Small intestine (tissue), 7 donors: ENCODE measurements around the gene JPH4. TPM values are rescaled to one million over a fixed set of nuclear protein-coding genes. Genes with fewer than 3 reads are reported as not detected.

Experiments used
- DNase-seq, 2 donors: peaks; one replicate each; pipeline versions ENCODE4 v3.0.0 to v3.0.0-alpha.2; 2013
- FAIRE-seq: peaks from 2 replicates; lab custom pipeline; 2012; peaks lifted over from hg19 to GRCh38; lab: Jason Lieb, UNC
- H3K27ac ChIP-seq, 3 donors: one replicate each; pipeline ENCODE4 v1.5.1; 2013; ENCODE audit warnings: low read length in 2 of 3, mild to moderate bottlenecking in 2 of 3, control low read depth in 1 of 3, inconsistent platforms in 1 of 3, low read depth in 1 of 3, moderate library complexity in 1 of 3
- H3K27me3 ChIP-seq, 3 donors: one replicate each; pipeline ENCODE4 v1.6.1; 2013; ENCODE audit warnings: low read length in 3 of 3, inconsistent platforms in 1 of 3; ENCODE audit not compliant: control insufficient read depth in 3 of 3, insufficient read depth in 3 of 3
- H3K36me3 ChIP-seq, 3 donors: one replicate each; pipeline ENCODE4 v1.6.1; 2013; ENCODE audit warnings: low read length in 3 of 3, inconsistent platforms in 1 of 3, low read depth in 1 of 3, mild to moderate bottlenecking in 1 of 3, moderate library complexity in 1 of 3; ENCODE audit not compliant: control insufficient read depth in 3 of 3, insufficient read depth in 2 of 3
- H3K4me1 ChIP-seq, 3 donors: one replicate each; pipeline ENCODE4 v1.6.1; 2013; ENCODE audit warnings: low read length in 2 of 3, inconsistent platforms in 1 of 3, low read depth in 1 of 3, mild to moderate bottlenecking in 1 of 3, moderate library complexity in 1 of 3; ENCODE audit not compliant: control insufficient read depth in 3 of 3, insufficient read depth in 2 of 3
- H3K4me3 ChIP-seq, 3 donors: one replicate each; pipeline ENCODE4 v1.5.1; 2013; ENCODE audit warnings: low read length in 3 of 3, control low read depth in 1 of 3, inconsistent platforms in 1 of 3, low read depth in 1 of 3, mild to moderate bottlenecking in 1 of 3, moderate library complexity in 1 of 3
- H3K9me3 ChIP-seq, 2 donors: one replicate each; pipeline ENCODE4 v1.6.1; 2013; ENCODE audit warnings: low read depth in 1 of 2, low read length in 1 of 2; ENCODE audit not compliant: control insufficient read depth in 2 of 2, insufficient read depth in 1 of 2
- WGBS, 3 donors: extraction: QIAGEN DNeasy Blood & Tissue Kit; methylation state at CpG; one replicate each; pipeline ENCODE4 v1.1.7; 2013; 5-methylcytosine and 5-hydroxymethylcytosine counted together
- polyA plus RNA-seq, 4 donors: library from polyadenylated mRNA; stranded (reverse) in 3 of 4; unstranded in 1 of 4; fragments of 200-250 nt in 3 of 4; fragments of 120-200 nt in 1 of 4; gene quantifications; one replicate each; pipeline versions ENCODE4 v1.2.1 to v1.2.3, GENCODE V29; 2013
- donor health status: healthy with polysubstance abuse.
- donor health status: control.
- donor health status: control.
- donor health status: Bipolar disorder and iron deficiency.
- donor health status: healthy.

Gene JPH4
- polyA plus RNA-seq, 4 donors = 0.43 to 4.0 (median 1.1) TPM; not detected in 1

DNA sequence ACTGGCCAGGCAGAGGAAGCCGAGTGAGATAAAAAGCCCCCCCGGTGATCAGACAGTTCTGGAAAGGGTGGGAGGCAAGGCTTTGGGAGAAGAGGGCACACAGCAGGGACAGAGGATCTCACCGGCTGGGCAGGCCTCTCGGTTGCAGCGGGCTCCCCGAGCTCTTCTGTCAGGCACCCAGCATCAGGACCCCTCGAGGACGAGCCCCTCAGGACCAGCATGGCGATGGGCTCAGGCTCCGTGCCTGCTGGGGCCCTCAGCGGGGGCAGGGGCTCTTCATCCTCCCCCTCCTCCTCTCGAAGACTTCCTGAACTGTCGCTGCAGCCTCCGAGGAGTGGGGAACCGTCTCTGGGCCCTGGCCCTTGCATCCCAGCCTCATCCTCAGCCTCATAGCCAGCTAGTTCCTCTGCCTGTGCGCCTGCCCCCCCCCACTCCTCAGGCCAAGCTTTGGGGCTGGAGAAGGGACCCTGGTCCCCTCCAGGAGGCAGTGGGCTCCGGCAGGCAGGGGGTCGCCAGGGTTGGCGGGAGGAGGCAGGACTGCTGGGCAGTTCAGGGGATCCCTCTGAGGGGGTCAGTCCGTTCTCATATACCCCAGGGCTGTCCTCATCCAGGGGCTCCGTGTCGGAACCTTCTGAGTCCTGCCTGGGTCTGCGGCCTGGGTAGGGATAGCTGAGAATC is 7.6 kb downstream of the JPH4 start:
- FAIRE-seq = no peak
- Histone ChIP-seq H3K4me1 (peaks cover 0 to 21% (median 2%) of the 10 kb centered on the region in 3 donors), H3K9me3 (no peaks in the 10 kb centered on the region), H3K4me3 (no peak overlapping the region), H3K27me3 (peaks cover 5 to 22% (median 9%) of the 10 kb centered on the region in 3 donors), H3K36me3 (peaks cover 0 to 4% (median 0%) of the 10 kb centered on the region in 3 donors), H3K27ac (no peak overlapping the region)
- no peak for DNase-seq
- WGBS, 3 donors = 86 to 88% (median 88%) methylated on average over 22 to 23 of the region's 23 CpGs

DNA sequence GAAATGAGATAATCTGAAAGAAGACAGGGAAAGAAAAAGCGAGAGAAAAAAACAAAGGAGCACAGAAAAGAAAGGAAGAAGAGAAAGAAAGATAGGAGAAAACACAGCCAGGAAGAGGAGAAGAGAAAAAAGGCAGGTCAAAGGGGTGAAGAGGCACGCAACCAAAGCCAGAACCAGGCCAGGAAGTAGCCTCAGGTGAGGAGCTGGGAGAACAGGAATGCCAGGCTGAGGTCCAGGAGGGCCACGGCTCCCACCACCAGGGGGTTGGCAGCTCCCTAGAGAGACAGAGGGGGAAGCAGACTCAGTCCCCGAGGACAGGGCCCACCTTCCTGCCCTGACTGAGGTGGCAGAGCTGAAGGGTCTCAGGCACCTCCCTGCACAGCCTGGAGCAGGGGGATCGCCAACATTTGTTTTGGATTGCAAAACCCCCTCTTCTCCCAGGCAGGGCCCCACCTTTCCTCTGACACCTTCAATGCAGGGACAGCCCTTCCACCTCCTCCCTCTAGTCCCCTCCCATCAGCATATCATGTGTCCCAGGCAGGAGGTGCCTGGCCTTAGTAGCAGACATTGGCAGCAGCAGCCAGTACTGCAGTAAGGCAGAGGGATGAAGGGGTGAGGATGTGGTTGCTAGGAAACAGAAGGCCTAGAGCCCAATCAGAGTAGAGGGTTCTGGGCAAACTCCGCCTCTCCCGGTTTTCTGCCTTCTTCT is 9.0 kb downstream of the JPH4 start:
- no peak for FAIRE-seq
- H3K4me1 ChIP-seq = peaks cover 0 to 21% (median 2%) of the 10 kb centered on the region in 3 donors
- WGBS, 3 donors = 72 to 79% (median 73%) methylated on average over 6 to 7 of the region's 7 CpGs
- no peak overlapping the region for H3K27ac ChIP-seq
- H3K27me3 ChIP-seq = peaks cover 0 to 11% (median 0%) of the 10 kb centered on the region in 3 donors
- DNase-seq = no peak
- no peaks in the 10 kb centered on the region for H3K9me3 ChIP-seq
- no peak overlapping the region for H3K4me3 ChIP-seq
- peaks cover 0 to 18% (median 0%) of the 10 kb centered on the region in 3 donors for H3K36me3 ChIP-seq

DNA sequence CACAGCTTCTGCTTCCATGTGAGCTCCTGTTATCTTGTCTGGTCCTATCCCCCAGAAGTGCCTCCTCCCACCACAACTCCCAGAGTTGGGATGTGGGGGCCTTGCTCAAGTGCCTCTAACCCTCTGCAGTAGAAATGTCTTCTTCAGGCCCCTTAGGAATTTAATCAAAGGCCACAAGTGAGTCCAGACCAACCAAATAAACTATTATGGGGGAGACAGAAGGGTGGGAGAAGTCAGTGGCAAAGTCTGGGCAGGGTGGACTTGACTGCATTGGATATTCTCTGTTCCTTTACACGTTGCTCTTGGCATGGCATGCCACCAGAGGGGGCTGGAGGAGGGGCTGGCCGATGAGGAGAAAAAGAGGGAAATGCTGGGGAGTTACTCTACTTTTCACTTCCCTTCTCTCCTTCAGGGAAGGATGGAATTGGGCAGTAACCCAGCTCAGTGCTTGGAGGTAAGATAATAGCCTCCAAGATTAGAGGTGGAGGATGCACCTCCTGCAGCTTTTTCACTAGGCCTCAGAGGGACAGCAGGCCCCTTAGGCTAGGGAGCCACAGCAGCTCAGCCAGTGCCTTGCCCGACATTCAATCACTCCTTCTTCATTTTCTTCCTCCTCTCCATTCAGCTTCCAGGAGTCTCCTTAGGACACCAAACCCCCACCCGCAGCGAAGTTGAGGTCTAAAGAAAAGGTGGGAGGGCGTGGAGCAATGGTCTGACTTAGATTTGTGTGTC is 9.8 kb downstream of the JPH4 start:
- peaks cover 0 to 6% (median 0%) of the 10 kb centered on the region in 3 donors for H3K27me3 ChIP-seq
- WGBS, 3 donors = 64 to 70% (median 67%) methylated on average over 6 of the region's 6 CpGs
- peaks cover 0 to 21% (median 2%) of the 10 kb centered on the region in 3 donors for H3K4me1 ChIP-seq
- H3K27ac ChIP-seq = no peak overlapping the region
- DNase-seq (no peak), FAIRE-seq (no peak)
- no peaks in the 10 kb centered on the region for H3K9me3 ChIP-seq
- no peak overlapping the region for H3K4me3 ChIP-seq
- peaks cover 0 to 26% (median 0%) of the 10 kb centered on the region in 3 donors for H3K36me3 ChIP-seq

DNA sequence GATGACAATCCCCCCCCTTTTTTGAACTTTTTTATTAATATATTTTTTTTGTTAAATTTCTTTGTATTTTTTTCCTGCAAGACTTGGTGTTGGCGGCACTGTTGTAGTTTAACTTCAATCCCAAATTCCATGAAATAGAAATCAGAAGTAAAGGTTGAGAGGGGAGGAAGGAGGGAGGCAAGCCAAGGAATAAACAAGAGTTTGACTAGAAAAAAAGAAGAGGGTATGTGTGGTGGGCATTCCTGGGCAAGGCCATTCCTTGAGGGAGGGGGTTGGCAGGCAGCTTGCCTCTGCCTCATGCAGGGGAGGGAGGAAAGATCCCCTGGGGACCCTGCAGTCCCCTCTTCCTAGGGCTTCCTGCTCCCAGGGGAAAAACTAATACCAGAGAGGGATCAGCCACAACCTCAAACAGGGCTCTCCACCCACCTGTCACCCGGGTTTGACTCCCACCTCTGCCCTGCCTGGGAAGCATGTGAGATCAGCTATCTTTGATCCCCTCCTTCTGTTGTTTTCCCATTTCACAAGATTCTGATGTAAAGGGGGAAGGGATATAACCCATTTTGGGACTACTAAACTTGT is 10.5 kb downstream of the JPH4 start:
- Histone ChIP-seq H3K36me3 (peaks cover 0 to 32% (median 0%) of the 10 kb centered on the region in 3 donors), H3K27me3 (peaks cover 0 to 6% (median 0%) of the 10 kb centered on the region in 3 donors), H3K4me1 (peaks cover 0 to 21% (median 2%) of the 10 kb centered on the region in 3 donors), H3K9me3 (no peaks in the 10 kb centered on the region), H3K27ac (peak overlapping the region in 1 of 3 donors; percentile 91), H3K4me3 (peak overlapping the region in 1 of 3 donors; percentile 75)
- WGBS, 3 donors = 67 to 71% (median 69%) methylated on average over 2 of the region's 2 CpGs
- FAIRE-seq (no peak), DNase-seq (no peak)

DNA sequence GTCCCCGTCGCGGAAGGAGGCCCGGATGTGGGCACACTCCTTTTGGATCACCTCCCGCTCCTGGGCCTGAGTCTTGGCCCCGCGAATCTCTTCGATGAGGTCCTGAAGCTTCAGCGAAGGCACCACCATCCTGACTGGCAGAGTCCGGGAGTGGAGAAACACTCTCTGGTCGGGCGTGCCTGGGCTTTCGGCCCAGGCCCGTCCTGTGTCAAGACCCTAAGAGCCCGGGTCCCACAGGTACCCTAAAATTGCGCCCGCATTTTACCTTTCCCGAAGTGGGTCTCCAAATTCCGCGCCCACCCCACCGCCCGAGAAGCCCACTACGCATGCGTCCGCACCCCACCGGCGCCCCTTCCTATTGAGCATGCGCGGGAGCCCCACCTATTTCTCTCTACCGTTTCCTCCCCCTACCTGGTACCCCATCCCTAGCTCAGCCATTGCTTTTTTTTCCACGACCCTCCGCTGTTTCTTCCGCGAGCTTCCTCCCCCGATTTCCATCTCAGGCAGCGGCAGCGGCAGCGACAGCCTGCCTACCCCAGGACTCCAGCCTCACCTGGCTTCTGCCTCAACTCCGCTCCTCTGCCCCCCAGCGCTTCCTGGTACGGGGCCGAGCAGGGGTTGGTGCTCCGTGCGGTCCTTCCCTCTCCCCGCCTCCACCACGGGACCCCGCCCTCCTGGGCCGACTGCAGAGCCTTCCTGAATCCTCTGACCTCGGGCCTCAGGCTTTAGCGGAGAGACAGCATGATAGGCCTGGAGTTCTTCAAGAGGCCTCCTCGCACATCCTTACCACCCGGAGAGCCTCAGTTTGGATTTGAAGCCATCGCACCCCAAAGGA is 11.2 kb downstream of the JPH4 start, which contains the start of gene AP1G2:
Gene AP1G2 (minus strand): TSS at position 606 of the 835 bp plus-strand sequence. CDS start 477 bp downstream, at position 129.
- H3K27ac ChIP-seq = peak within 1 kb of the TSS; percentile 64 to 91 (median 87)
- peak within 1 kb of the TSS; percentile 55 to 75 (median 73) for H3K4me3 ChIP-seq
- H3K4me1 ChIP-seq = peaks cover 0 to 21% (median 2%) of the 10 kb centered on the region in 3 donors
- DNase-seq (peak; percentile 94 to 97), FAIRE-seq (no peak)
- 1% methylated on average over 53 of the region's 53 CpGs for WGBS, 3 donors
- peaks cover 0 to 38% (median 0%) of the 10 kb centered on the region in 3 donors for H3K36me3 ChIP-seq
- H3K9me3 ChIP-seq = no peaks in the 10 kb centered on the region
- peaks cover 0 to 2% (median 0%) of the 10 kb centered on the region in 3 donors for H3K27me3 ChIP-seq

DNA sequence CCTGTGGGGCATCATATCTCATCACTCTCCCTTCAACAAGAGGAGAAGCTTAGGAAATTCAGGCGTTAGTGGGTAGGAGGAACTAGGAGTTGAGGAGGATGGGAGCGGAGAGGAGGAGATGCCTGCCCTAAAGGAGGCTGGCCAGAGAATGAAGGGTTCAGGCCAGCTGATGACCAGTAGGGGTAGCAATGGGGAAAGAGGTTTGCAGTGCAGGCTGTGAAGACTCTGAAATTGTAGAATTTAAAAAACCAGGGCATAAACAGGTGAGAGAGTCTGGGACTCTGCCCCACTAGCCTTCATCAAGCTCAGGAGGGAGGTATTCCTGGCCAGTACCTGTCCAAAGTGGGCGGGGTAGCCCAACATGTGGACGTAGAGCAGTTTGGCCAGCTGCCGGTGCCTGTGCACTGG is 11.8 kb downstream of the JPH4 start:
- H3K4me1 ChIP-seq = peaks cover 0 to 21% (median 2%) of the 10 kb centered on the region in 3 donors
- peak in 1 of 2 donors; percentile 39 for DNase-seq
- WGBS, 3 donors = 16 to 24% (median 22%) methylated on average over 5 of the region's 5 CpGs
- no peaks in the 10 kb centered on the region for H3K27me3 ChIP-seq
- peak overlapping the region; percentile 55 to 75 (median 73) for H3K4me3 ChIP-seq
- FAIRE-seq = no peak
- peaks cover 0 to 44% (median 0%) of the 10 kb centered on the region in 3 donors for H3K36me3 ChIP-seq
- no peaks in the 10 kb centered on the region for H3K9me3 ChIP-seq
- H3K27ac ChIP-seq = peak overlapping the region; percentile 20 to 91 (median 87)

DNA sequence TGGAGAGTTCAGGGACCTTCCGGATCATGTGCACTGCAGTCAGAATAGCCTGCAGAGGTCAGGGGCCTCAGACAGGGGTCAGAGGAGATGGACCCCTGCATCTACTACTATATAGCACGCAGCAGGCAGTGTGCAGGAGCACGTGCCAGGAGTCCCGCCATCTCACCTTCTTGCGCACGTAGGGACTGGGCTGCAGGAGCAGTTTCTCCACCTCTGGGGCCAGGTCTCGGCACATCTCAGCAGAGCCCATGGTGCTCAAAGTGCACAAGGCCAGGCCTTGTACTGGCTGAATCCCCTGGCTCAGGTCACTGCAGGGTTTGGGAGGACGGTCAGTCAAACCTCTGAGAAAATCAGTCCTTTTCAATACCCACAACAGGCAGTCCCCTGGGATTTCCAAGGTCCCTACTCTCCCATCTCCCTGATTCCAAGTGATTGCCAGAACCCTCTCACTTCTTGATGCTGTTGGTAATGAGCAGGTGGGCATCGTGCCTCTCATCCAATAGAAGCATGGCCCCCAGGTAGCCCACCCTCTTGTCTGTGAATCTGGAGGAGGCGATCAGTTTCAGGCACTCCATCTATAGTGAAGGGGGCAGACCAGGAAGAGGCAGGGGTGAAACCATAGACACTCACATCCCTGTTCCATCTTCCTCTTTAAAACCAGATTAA is 12.3 kb downstream of the JPH4 start:
- Histone ChIP-seq H3K9me3 (no peaks in the 10 kb centered on the region), H3K27me3 (no peaks in the 10 kb centered on the region), H3K4me1 (peaks cover 0 to 21% (median 2%) of the 10 kb centered on the region in 3 donors), H3K4me3 (peak overlapping the region in 1 of 3 donors; percentile 75), H3K36me3 (peaks cover 0 to 49% (median 4%) of the 10 kb centered on the region in 3 donors), H3K27ac (no peak overlapping the region)
- FAIRE-seq (no peak), DNase-seq (no peak)
- WGBS, 3 donors = 92 to 94% (median 93%) methylated on average over 10 of the region's 10 CpGs
